BJ (cell line): ENCODE data around the gene FER. TPM values are rescaled to one million over a fixed set of nuclear protein-coding genes. Genes with fewer than 3 reads are reported as not detected.

Source experiments
- CTCF ChIA-PET: fragments of 350-600 bp; formaldehyde crosslinking; extraction: SDS; loops from one replicate; lab custom pipeline; 2021; ENCODE audit warnings: antibody characterized with exemption, inconsistent platforms; lab: Yijun Ruan, JAX
- POLR2A ChIA-PET: fragments of 300-600 bp; sonication (Branson Sonifier 250); formaldehyde crosslinking; extraction: SDS; loops from one replicate; lab custom pipeline; 2021; ENCODE audit warnings: antibody characterized with exemption; lab: Charles Lee
- DNase-seq: peaks from one replicate; pipeline ENCODE4 v3.0.0-alpha.2; 2011; ENCODE audit warnings: low read depth
- H3K27me3 ChIP-seq: 2 replicates; pipeline ENCODE4 v1.6.0; 2011; ENCODE audit warnings: low read length; ENCODE audit not compliant: control insufficient read depth, insufficient read depth
- H3K36me3 ChIP-seq: 2 replicates; pipeline ENCODE4 v1.5.1; 2011; ENCODE audit warnings: low read length; ENCODE audit not compliant: control insufficient read depth, insufficient read depth
- H3K4me3 ChIP-seq: 2 replicates; pipeline ENCODE4 v1.5.1; 2011; ENCODE audit warnings: low read depth, mild to moderate bottlenecking, control low read depth, low read length
- CTCF ChIP-seq: IDR thresholded peaks from 2 replicates; pipeline ENCODE4 v1.5.1; 2011; ENCODE audit warnings: low read depth, mild to moderate bottlenecking, control low read depth, inconsistent platforms, low read length, moderate library complexity; ENCODE audit not compliant: insufficient read depth
- polyA plus RNA-seq: library from polyadenylated mRNA; depleted of rRNA; stranded (reverse); fragments of >200 nt; gene quantifications from 2 replicates; pipeline ENCODE4 v1.2.3, GENCODE V29; 2011

FER gene
- polyA plus RNA-seq, 1 experiment: 4.0 TPM

DNA sequence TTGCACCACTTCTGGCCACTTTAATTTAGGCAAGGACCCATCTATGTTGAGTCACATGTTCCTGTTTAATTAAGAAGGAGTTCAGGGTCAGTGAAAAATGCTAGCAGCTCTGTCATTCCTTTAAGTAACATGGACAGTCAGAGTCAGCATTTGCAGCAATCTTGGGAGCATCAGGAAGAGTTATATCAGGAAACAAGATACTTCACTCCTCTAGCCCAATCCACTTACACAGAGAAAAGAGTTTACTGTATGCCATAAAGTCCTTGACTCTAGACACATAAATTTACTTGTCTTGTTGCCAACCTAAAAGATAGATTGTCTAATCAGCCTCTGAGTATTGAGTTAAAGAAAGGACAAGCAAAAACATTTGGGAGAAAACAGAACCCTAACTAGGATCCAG, 395.3 kb downstream of the FER start:
- no peak for DNase-seq
- no peak for TF ChIP-seq CTCF
- ChIA-PET POLR2A (no interaction called here), CTCF (no interaction called here)
- no peaks in the 10 kb centered on the region for H3K36me3 ChIP-seq
- no peak overlapping the region for H3K4me3 ChIP-seq
- H3K27me3 ChIP-seq: no peaks in the 10 kb centered on the region

DNA sequence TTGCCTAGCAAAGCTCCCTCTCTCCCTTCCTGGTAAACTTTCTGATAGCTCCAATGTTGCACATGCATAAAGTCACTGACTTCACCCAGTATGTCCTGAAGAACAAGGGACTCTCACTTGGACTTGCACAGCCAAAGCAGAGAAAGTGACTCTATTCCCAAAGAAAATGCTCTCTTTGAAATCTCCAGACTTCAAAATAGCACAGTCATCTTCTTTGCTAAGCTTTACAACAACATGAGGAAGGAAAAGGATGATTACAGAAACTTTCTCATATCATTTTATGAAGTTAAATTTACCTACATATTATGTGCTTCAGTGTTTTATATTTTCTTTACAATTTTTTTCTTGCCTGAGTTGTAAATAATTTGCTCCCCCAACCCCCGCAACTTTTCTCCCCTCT, 397.4 kb downstream of the FER start:
- H3K27me3 ChIP-seq: no peaks in the 10 kb centered on the region
- ChIA-PET CTCF (no interaction called here), POLR2A (no interaction called here)
- no peaks in the 10 kb centered on the region for H3K36me3 ChIP-seq
- H3K4me3 ChIP-seq: no peak overlapping the region
- TF ChIP-seq CTCF: no peak
- no peak for DNase-seq

DNA sequence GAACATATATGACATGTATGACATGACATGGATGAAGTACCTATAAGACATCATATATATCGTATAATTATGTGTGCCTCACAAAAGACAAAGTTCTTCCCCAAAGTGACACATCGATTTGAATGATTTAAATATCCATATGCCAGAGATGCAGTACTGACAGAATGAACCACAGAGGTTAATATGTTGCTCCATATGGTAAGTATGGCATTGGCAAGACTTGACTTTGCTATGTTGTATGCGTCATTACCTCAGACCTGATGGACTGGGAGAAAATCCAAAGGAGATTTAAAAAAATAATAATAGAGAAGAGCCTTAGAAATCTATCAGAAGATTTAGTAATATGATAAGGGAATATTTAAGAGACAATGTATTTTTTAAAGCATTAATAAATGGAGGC, 398.9 kb downstream of the FER start:
- DNase-seq: no peak
- no peaks in the 10 kb centered on the region for H3K36me3 ChIP-seq
- CTCF ChIA-PET: no interaction called here
- no peak for TF ChIP-seq CTCF
- no peaks in the 10 kb centered on the region for H3K27me3 ChIP-seq
- POLR2A ChIA-PET: no interaction called here
- no peak overlapping the region for H3K4me3 ChIP-seq

DNA sequence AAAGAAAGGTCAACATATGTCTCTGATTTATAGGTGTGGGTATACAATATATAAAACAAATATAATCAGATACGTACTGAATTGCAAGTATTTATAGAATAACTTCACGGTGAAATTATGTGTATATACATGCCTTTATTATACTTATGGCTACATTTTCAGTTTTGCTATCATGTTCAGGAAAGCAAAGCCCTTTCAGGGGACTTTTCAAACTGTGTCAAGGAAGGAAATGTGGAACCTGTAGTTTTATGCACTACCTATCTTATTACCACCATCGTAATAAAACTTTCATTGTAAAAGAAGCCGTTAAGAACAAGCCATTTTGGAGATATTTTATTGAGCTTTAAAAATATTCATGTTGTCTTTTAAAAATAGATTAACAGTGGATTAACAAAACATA, 404.9 kb downstream of the FER start:
- DNase-seq: no peak
- Histone ChIP-seq H3K4me3 (no peak overlapping the region), H3K36me3 (no peaks in the 10 kb centered on the region), H3K27me3 (no peaks in the 10 kb centered on the region)
- TF ChIP-seq CTCF: no peak
- ChIA-PET CTCF (interaction anchor here (0.6 to 1.4 kb wide), 2 partner anchors 11 to 18 kb away, joined by 3 read pairs; no protein-coding TSS in a partner anchor), POLR2A (no interaction called here)

GRCh38 chr5:109155625-109156024, 407.9 kb downstream of the FER start:
- Histone ChIP-seq H3K4me3 (no peak overlapping the region), H3K27me3 (no peaks in the 10 kb centered on the region), H3K36me3 (no peaks in the 10 kb centered on the region)
- DNase-seq: no peak
- ChIA-PET CTCF (interaction anchor here (0.7 kb wide), 1 partner anchor 297 kb away, joined by 3 read pairs; no protein-coding TSS in a partner anchor), POLR2A (no interaction called here)
- TF ChIP-seq CTCF: no peak
